Measurements from ENCODE around the gene ZFAND3.

DNA sequence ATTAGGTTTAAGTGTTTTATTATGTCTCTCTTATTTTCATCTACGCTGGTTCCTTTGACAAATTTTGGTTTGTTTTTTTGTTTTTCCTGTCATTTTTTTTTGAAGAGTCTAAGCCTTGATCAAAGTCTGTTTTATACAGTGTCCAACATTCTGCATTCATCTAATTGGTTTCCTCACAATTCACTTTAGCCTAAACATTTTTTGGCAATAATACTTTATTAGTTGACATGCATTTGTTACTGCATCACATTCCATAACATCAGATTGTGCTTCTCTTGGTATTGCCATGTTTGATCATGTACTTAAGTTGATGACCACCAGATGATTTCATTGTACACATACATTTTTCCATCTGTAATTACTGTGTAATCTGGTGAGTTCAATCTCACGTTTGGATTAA, 173.2 kb downstream of the ZFAND3 start:
- TF ChIP-seq POLR2AphosphoS5 (IDR thresholded peaks at IDR 0.05) (no peak), EP300 (IDR thresholded peaks at IDR 0.05) (no peak), POLR2A (IDR thresholded peaks at IDR 0.05; ENCODE audit: low read depth) (no peak)
- TF ChIP-seq, protein P1, sequence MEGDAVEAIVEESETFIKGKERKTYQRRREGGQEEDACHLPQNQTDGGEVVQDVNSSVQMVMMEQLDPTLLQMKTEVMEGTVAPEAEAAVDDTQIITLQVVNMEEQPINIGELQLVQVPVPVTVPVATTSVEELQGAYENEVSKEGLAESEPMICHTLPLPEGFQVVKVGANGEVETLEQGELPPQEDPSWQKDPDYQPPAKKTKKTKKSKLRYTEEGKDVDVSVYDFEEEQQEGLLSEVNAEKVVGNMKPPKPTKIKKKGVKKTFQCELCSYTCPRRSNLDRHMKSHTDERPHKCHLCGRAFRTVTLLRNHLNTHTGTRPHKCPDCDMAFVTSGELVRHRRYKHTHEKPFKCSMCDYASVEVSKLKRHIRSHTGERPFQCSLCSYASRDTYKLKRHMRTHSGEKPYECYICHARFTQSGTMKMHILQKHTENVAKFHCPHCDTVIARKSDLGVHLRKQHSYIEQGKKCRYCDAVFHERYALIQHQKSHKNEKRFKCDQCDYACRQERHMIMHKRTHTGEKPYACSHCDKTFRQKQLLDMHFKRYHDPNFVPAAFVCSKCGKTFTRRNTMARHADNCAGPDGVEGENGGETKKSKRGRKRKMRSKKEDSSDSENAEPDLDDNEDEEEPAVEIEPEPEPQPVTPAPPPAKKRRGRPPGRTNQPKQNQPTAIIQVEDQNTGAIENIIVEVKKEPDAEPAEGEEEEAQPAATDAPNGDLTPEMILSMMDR (IDR thresholded peaks at IDR 0.05) = no peak
